Stimulated activated CD8-positive, alpha-beta memory T cell treated with anti-CD3 and anti-CD28 coated beads, Interleukin-12 subunit alpha, Interleukin-12 subunit beta, amount 100 ng/mL, for 24 hours (primary cell): ENCODE data around the gene JMJD7.

Experiments
- DNase-seq: peaks from one replicate; pipeline ENCODE4 v3.0.0-alpha.2; 2020; ENCODE audit errors: extremely low read depth

The JMJD7 gene

GRCh38 chr15:41844814-41845213 is 16.9 kb downstream of the JMJD7 start:
- no peak for DNase-seq

GRCh38 chr15:41847206-41847605 is 19.3 kb downstream of the JMJD7 start:
- DNase-seq, result no peak

GRCh38 chr15:41847981-41848380 is 20.1 kb downstream of the JMJD7 start:
- DNase-seq, result no peak

GRCh38 chr15:41848631-41849030 is 20.7 kb downstream of the JMJD7 start:
- DNase-seq, result no peak

GRCh38 chr15:41849204-41849603 is 21.3 kb downstream of the JMJD7 start:
- DNase-seq, result no peak

- no peak for DNase-seq
Observed at GRCh38 chr15:41849861-41850260, 22.0 kb downstream of the JMJD7 start.

GRCh38 chr15:41850482-41851166 is 22.7 kb downstream of the JMJD7 start:
- DNase-seq, result no peak

- DNase-seq, result no peak
Observed at GRCh38 chr15:41851167-41851523, 23.3 kb downstream of the JMJD7 start.

GRCh38 chr15:41851755-41852370 is 24.0 kb downstream of the JMJD7 start:
- no peak for DNase-seq

- DNase-seq, result no peak
Observed at GRCh38 chr15:41852736-41853590, 25.1 kb downstream of the JMJD7 start.

- no peak for DNase-seq
Observed at GRCh38 chr15:41853831-41854230, 25.9 kb downstream of the JMJD7 start.

- no peak for DNase-seq
Observed at GRCh38 chr15:41854443-41854842, 26.6 kb downstream of the JMJD7 start.

- no peak for DNase-seq
Observed at GRCh38 chr15:41855261-41855961, 27.5 kb downstream of the JMJD7 start.

- DNase-seq, result no peak
Observed at GRCh38 chr15:41856262-41856661, 28.4 kb downstream of the JMJD7 start.

GRCh38 chr15:41856716-41857115 is 28.8 kb downstream of the JMJD7 start:
- no peak for DNase-seq

GRCh38 chr15:41857316-41857715 is 29.4 kb downstream of the JMJD7 start:
- DNase-seq, result no peak

- no peak for DNase-seq
Observed at GRCh38 chr15:41858756-41859155, 30.9 kb downstream of the JMJD7 start.

GRCh38 chr15:41860049-41860828 is 32.3 kb downstream of the JMJD7 start:
- no peak for DNase-seq

- no peak for DNase-seq
Observed at GRCh38 chr15:41861736-41862356, 34.0 kb downstream of the JMJD7 start.

- no peak for DNase-seq
Observed at GRCh38 chr15:41862515-41863116, 34.7 kb downstream of the JMJD7 start.
